A549 (cell line): ENCODE measurements around the gene PTPRJ. TPM values are rescaled to one million over a fixed set of nuclear protein-coding genes. Genes with fewer than 3 reads are reported as not detected.
A peak's percentile ranks its signal among the peaks of the same experiment; 100 is the strongest.

Experiments
- ATAC-seq, 2 experiments: fragments of 200-7000 bp in 1 of 2; fragments of >200 bp in 1 of 2; cut with Nextera tagmentation in 1 of 2; cut with Tn5 transposase in 1 of 2; 3 replicates each; pipeline versions ENCODE4 v1.8.0 to v1.9.1; 2018 to 2020; ENCODE audit warnings: mild to moderate bottlenecking in 1 of 2, moderate library complexity in 1 of 2
- CTCF ChIA-PET: fragments of 300-600 bp; sonication (Branson Sonifier 250); formaldehyde crosslinking; extraction: SDS; loops from one replicate; lab custom pipeline; 2021; ENCODE audit warnings: antibody characterized with exemption, inconsistent platforms; lab: Yijun Ruan, JAX
- POLR2A ChIA-PET: fragments of 350-600 bp; formaldehyde crosslinking; extraction: SDS; loops from one replicate; lab custom pipeline; 2021; ENCODE audit warnings: antibody characterized with exemption, inconsistent platforms; lab: Yijun Ruan, JAX
- DNase-seq, 2 experiments: peaks; one replicate each; pipeline versions ENCODE4 v3.0.0 to v3.0.0-alpha.2; 2011 to 2016; ENCODE audit warnings: low read depth in 1 of 2, low spot score in 1 of 2
- FAIRE-seq: peaks from 2 replicates; lab custom pipeline; 2011; peaks lifted over from hg19 to GRCh38; lab: Jason Lieb, UNC
- H3K27ac ChIP-seq, 2 experiments: fragments of >200 bp; sonication (Bioruptor Twin); formaldehyde crosslinking; 3 replicates each; pipeline ENCODE4 v1.5.1; 2016 to 2017
- H3K4me1 ChIP-seq: fragments of >200 bp; sonication (Bioruptor Twin); formaldehyde crosslinking; 3 replicates; pipeline ENCODE4 v1.6.1; 2016
- H3K4me2 ChIP-seq: fragments of >200 bp; sonication (Bioruptor Twin); formaldehyde crosslinking; 3 replicates; pipeline ENCODE4 v1.6.1; 2016
- H3K4me3 ChIP-seq: fragments of >200 bp; sonication (Bioruptor Twin); formaldehyde crosslinking; 3 replicates; pipeline ENCODE4 v1.5.1; 2016
- H3K9me3 ChIP-seq: fragments of >200 bp; sonication (Bioruptor Twin); formaldehyde crosslinking; 3 replicates; pipeline ENCODE4 v1.6.1; 2016
- ATOH8 ChIP-seq: fragments of 250-450 bp; sonication (Bioruptor Pico); IDR thresholded peaks from 2 replicates; pipeline ENCODE4 v1.5.0; 2020; ENCODE audit warnings: low read depth, mild to moderate bottlenecking, moderate library complexity
- CBX2 ChIP-seq: fragments of 200-600 bp; sonication (generic); IDR thresholded peaks from 2 replicates; pipeline ENCODE4 v1.6.1; 2016; ENCODE audit warnings: low read depth, mild to moderate bottlenecking, borderline replicate concordance
- CEBPB ChIP-seq, 2 experiments: fragments of >200 bp in 1 of 2; sonication (Bioruptor Twin) in 1 of 2; formaldehyde crosslinking in 1 of 2; IDR thresholded peaks; 2 replicates each; pipeline ENCODE4 v1.6.1; 2012 to 2016
- CTCF ChIP-seq: fragments of >200 bp; sonication (Bioruptor Twin); formaldehyde crosslinking; IDR thresholded peaks from 3 replicates; pipeline ENCODE4 v1.5.1; 2016
- E2F6 ChIP-seq: IDR thresholded peaks from 2 replicates; pipeline ENCODE4 v1.6.1; 2012; ENCODE audit warnings: low read depth, borderline replicate concordance
- ESRRA ChIP-seq: fragments of 150-350 bp; IDR thresholded peaks from 2 replicates; pipeline ENCODE4 v1.6.1; 2014; ENCODE audit warnings: mild to moderate bottlenecking, low read length, borderline replicate concordance
- FOSB ChIP-seq: fragments of 250-450 bp; sonication (Bioruptor Pico); IDR thresholded peaks from 2 replicates; pipeline ENCODE4 v1.5.0; 2020; ENCODE audit warnings: mild to moderate bottlenecking, moderate library complexity
- GATA3 ChIP-seq: IDR thresholded peaks from 2 replicates; pipeline ENCODE4 v1.6.1; 2012; ENCODE audit warnings: borderline replicate concordance
- HEYL ChIP-seq: fragments of 250-450 bp; sonication (Bioruptor Pico); IDR thresholded peaks from 2 replicates; pipeline ENCODE4 v1.8.0; 2021; ENCODE audit warnings: mild to moderate bottlenecking, moderate library complexity
- HOXA7 ChIP-seq: fragments of 250-450 bp; sonication (Bioruptor Pico); IDR thresholded peaks from 2 replicates; pipeline ENCODE4 v1.5.0; 2020; ENCODE audit warnings: mild to moderate bottlenecking, moderate library complexity
- HOXB13 ChIP-seq: fragments of 250-450 bp; sonication (Bioruptor Pico); IDR thresholded peaks from 2 replicates; pipeline ENCODE4 v1.5.0; 2020; ENCODE audit warnings: low read depth, mild to moderate bottlenecking, moderate library complexity
- HOXB5 ChIP-seq: fragments of 250-450 bp; sonication (Bioruptor Pico); IDR thresholded peaks from 2 replicates; pipeline ENCODE4 v1.5.0; 2020; ENCODE audit warnings: mild to moderate bottlenecking, moderate library complexity
- KDM1A ChIP-seq: fragments of 200-600 bp; sonication (generic); IDR thresholded peaks from 2 replicates; pipeline ENCODE4 v1.6.1; 2016; ENCODE audit warnings: low read depth, mild to moderate bottlenecking
- NFE2L2 ChIP-seq: fragments of 150-350 bp; conservative IDR thresholded peaks from 2 replicates; pipeline ENCODE4 v1.6.1; 2014; ENCODE audit warnings: low read length
- NPAS2 ChIP-seq: fragments of 250-450 bp; sonication (Bioruptor Pico); IDR thresholded peaks from 2 replicates; pipeline ENCODE4 v1.8.0; 2022; ENCODE audit warnings: mild to moderate bottlenecking, moderate library complexity, borderline replicate concordance
- NR3C1 ChIP-seq: fragments of >200 bp; sonication (Bioruptor Twin); formaldehyde crosslinking; IDR thresholded peaks from 3 replicates; pipeline ENCODE4 v1.6.1; 2017
- POLR2AphosphoS2 ChIP-seq: conservative IDR thresholded peaks from 2 replicates; pipeline ENCODE4 v1.6.1; 2012; ENCODE audit warnings: low read length, improper control_type of control experiment, inconsistent platforms
- RARB ChIP-seq: fragments of 250-450 bp; sonication (Bioruptor Pico); IDR thresholded peaks from 2 replicates; pipeline ENCODE4 v1.8.0; 2021; ENCODE audit warnings: mild to moderate bottlenecking, moderate library complexity
- RCOR1 ChIP-seq: fragments of 150-350 bp; IDR thresholded peaks from 2 replicates; pipeline ENCODE4 v1.6.1; 2014; ENCODE audit warnings: antibody characterized with exemption, low read length, low read depth
- RFX5 ChIP-seq: fragments of 450-650 bp; IDR thresholded peaks from 2 replicates; pipeline ENCODE4 v1.7.1; 2014; ENCODE audit warnings: antibody characterized with exemption, mild to moderate bottlenecking, moderate library complexity
- USF2 ChIP-seq: fragments of 450-650 bp; IDR thresholded peaks from 2 replicates; pipeline ENCODE4 v1.6.1; 2014; ENCODE audit warnings: antibody characterized with exemption
- ZC3H11A ChIP-seq: fragments of 450-650 bp; IDR thresholded peaks from 2 replicates; pipeline ENCODE4 v1.6.1; 2014; ENCODE audit warnings: antibody characterized with exemption, mild to moderate bottlenecking
- ZSCAN20 ChIP-seq: fragments of 250-450 bp; sonication (Bioruptor Pico); IDR thresholded peaks from 2 replicates; pipeline ENCODE4 v1.8.0; 2022; ENCODE audit warnings: mild to moderate bottlenecking, moderate library complexity
- polyA plus RNA-seq, 4 experiments: library from polyadenylated mRNA; depleted of rRNA in 3 of 4; stranded (reverse); fragments of >200 nt; fragmentation: RNase III in 1 of 4; extraction: RNeasy Plus Mini Kit Qiagen cat#74134 plus additional on column Dnase treatment in 1 of 4; gene quantifications; 2 replicates in 3 of 4; 3 replicates in 1 of 4; pipeline ENCODE4 v1.2.3, GENCODE V29; 2011 to 2017

The PTPRJ gene
- polyA plus RNA-seq, 2 of the 4 experiments (the other 2 are of a cell fraction): 30.3 to 50.5 TPM

- TF ChIP-seq HOXB5 (CRISPR knock-in tag) (no peak), ZC3H11A (no peak), USF2 (no peak), NPAS2 (no peak), CTCF (no peak), ESRRA (no peak), NR3C1 (no peak), HOXB13 (CRISPR knock-in tag) (peak; percentile 57; the same call in 1 of the 2 replicates), RCOR1 (no peak), E2F6 (no peak; the same call in 1 of the 2 replicates), NFE2L2 (no peak), CBX2 (no peak), ZSCAN20 (CRISPR knock-in tag) (no peak), POLR2AphosphoS2 (no peak), HOXA7 (CRISPR knock-in tag) (no peak), CEBPB (IDR thresholded peaks at IDR 0.05) (no peak), FOSB (CRISPR knock-in tag) (no peak), KDM1A (no peak), RFX5 (no peak)
Observed at GRCh38 chr11:47943721-47944586, 36.4 kb upstream of the PTPRJ start (continued).

- no peak overlapping the region for H3K4me3 ChIP-seq
- TF ChIP-seq RCOR1: no peak
- no peak for TF ChIP-seq USF2
- peak; percentile 38; the same call in 1 of the 2 replicates for TF ChIP-seq GATA3
- TF ChIP-seq HEYL (CRISPR knock-in tag): 0 out of 2 replicates have a peak, but pooled peaks have one; percentile 32
- no peak for TF ChIP-seq ATOH8
- TF ChIP-seq FOSB (CRISPR knock-in tag): no peak
- TF ChIP-seq RARB: 0 out of 2 replicates have a peak, but pooled peaks have one; percentile 6
- TF ChIP-seq HOXA7 (CRISPR knock-in tag): 0 out of 2 replicates have a peak, but pooled peaks have one; percentile 35
- TF ChIP-seq, all 56 proteins: peak for 4
- H3K4me2 ChIP-seq: peak overlapping the region; percentile 73
- POLR2A ChIA-PET: no interaction called here
- peaks cover 85% of the 10 kb centered on the region for H3K4me1 ChIP-seq
- DNase-seq: no peak
- no peaks in the 10 kb centered on the region for H3K9me3 ChIP-seq
- no peak for FAIRE-seq
- ATAC-seq: no peak
- CTCF ChIA-PET: interaction anchor here (1.0 to 20.3 kb wide), 4 partner anchors 11 to 164 kb away, joined by 4 to 478 read pairs (median 47); no protein-coding TSS in a partner anchor
- peak overlapping the region; percentile 87 for H3K27ac ChIP-seq
Observed at GRCh38 chr11:47944632-47945031, 35.7 kb upstream of the PTPRJ start.
